NB4 (cell line): ENCODE data around the gene HLCS.

ENCODE experiments used
- DNase-seq: peaks from one replicate; pipeline ENCODE4 v3.0.0; 2010; ENCODE audit warnings: low read depth
- H3K4me3 ChIP-seq: one replicate; pipeline ENCODE4 v1.5.1; 2011; ENCODE audit warnings: mild to moderate bottlenecking, low read depth, low read length, moderate library complexity
- MYC ChIP-seq: IDR thresholded peaks from 2 replicates; pipeline ENCODE4 v1.6.1; 2011; ENCODE audit warnings: low read depth, low read length
- POLR2A ChIP-seq: IDR thresholded peaks from 2 replicates; pipeline ENCODE4 v1.6.1; 2011; ENCODE audit warnings: mild to moderate bottlenecking; ENCODE audit not compliant: insufficient read length; ENCODE audit errors: extremely low read depth
- TF ChIP-seq, protein P1 (sequence below): IDR thresholded peaks from 2 replicates; pipeline ENCODE4 v1.6.1; 2011; ENCODE audit warnings: low read depth, low read length
- TF ChIP-seq, protein P2 (sequence below): IDR thresholded peaks from one replicate; pipeline ENCODE4 v1.5.1; 2012; ENCODE audit warnings: low read depth, low read length

HLCS gene

GRCh38 chr21:36769051-36769839, 197.2 kb downstream of the HLCS start:
- TF ChIP-seq MYC (no peak), POLR2A (no peak)
- TF ChIP-seq, protein P1, sequence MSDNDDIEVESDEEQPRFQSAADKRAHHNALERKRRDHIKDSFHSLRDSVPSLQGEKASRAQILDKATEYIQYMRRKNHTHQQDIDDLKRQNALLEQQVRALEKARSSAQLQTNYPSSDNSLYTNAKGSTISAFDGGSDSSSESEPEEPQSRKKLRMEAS = no peak
- no peak overlapping the region for H3K4me3 ChIP-seq
- no peak for DNase-seq

DNA sequence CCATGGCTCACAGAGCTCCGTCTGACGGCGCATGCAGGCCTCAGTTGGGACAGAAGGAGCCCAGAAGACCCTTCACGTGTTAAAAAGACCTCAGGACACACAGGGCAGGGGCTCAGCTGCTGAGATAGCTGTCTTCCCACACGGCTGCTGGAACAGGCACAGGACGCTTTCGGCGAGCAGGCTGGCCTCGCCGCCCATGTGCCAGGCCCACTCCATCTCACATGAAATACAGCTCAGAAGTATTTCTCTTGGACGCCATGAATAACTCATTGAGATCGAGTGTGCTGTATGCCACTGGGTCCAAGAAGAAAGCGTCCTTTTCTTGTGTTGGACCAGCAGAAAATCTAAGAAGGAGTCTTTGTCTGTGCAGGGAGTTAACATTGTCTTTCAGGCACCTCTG, 198.0 kb downstream of the HLCS start:
- TF ChIP-seq MYC (no peak), POLR2A (no peak)
- TF ChIP-seq, protein P1 = no peak
- TF ChIP-seq, protein P2, sequence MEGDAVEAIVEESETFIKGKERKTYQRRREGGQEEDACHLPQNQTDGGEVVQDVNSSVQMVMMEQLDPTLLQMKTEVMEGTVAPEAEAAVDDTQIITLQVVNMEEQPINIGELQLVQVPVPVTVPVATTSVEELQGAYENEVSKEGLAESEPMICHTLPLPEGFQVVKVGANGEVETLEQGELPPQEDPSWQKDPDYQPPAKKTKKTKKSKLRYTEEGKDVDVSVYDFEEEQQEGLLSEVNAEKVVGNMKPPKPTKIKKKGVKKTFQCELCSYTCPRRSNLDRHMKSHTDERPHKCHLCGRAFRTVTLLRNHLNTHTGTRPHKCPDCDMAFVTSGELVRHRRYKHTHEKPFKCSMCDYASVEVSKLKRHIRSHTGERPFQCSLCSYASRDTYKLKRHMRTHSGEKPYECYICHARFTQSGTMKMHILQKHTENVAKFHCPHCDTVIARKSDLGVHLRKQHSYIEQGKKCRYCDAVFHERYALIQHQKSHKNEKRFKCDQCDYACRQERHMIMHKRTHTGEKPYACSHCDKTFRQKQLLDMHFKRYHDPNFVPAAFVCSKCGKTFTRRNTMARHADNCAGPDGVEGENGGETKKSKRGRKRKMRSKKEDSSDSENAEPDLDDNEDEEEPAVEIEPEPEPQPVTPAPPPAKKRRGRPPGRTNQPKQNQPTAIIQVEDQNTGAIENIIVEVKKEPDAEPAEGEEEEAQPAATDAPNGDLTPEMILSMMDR = no peak
- H3K4me3 ChIP-seq = no peak overlapping the region
- DNase-seq = no peak

GRCh38 chr21:36767096-36767495, 199.4 kb downstream of the HLCS start:
- no peak for DNase-seq
- TF ChIP-seq POLR2A (no peak), MYC (no peak)
- TF ChIP-seq, protein P2 = no peak
- TF ChIP-seq, protein P1 = no peak

DNA sequence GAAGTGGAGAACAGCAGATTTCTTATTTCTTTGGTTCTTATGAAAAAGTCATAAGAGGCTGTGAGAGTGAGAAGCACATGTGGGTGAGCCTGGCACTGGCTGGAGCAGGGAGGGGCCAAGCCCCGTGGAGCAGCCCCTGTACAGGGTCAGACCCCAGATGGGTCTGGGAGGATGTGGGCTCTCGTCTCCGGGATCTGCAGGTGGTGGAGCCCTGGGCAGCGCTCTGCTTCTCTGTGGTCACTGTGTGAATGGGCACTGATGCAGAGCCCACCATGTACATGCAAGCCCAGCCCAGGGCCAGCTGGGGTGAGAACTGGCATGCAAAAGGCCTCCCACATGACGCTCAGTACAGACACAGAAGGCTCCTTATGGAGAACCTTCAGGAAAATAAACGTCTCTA, 200.0 kb downstream of the HLCS start:
- no peak for DNase-seq
- H3K4me3 ChIP-seq = no peak overlapping the region
- no peak for TF ChIP-seq POLR2A

More at GRCh38 chr21:36767096-36767495, 199.4 kb downstream of the HLCS start:
- H3K4me3 ChIP-seq = no peak overlapping the region

DNA sequence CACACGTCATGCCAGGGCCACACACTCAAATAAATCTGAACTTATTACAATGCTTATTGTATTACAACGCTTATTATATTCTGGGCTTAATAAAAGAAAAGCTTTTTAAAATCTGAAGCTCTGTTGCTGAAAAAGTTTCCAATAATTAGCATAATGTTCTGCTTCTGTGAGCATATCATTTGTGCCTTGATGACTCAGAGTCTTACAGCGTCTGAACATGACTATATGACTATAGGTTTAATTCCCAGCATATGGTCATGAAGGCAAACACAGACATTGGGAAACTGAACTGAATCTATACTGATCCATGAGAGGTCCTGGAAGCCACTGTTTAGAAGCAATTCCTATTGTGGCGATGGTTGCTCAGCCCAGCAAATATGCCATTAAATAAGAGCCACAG, 201.2 kb downstream of the HLCS start:
- TF ChIP-seq, protein P1 = no peak
- TF ChIP-seq POLR2A = no peak
- no peak for TF ChIP-seq MYC
- TF ChIP-seq, protein P2 = no peak
- H3K4me3 ChIP-seq = no peak overlapping the region
- DNase-seq = no peak

DNA sequence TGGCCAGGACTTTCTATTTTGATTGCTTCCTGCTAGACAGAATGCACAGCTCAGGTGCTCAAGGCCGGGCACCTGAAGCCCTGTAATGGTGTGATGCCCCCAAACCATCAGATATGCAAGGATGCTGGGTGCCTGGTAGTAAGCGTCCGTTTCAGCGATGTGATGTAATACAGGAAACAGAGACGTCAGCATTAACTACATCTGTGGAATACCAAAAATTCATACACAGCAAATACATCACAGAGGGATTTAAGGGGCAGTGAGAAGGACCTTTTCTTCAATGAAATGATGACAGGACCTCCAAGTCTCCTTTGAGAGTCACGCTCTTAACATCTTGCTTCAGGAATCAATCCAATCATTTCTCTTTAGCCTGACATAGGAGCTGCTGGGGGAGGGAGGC, 203.2 kb downstream of the HLCS start:
- H3K4me3 ChIP-seq = no peak overlapping the region
- DNase-seq = no peak
- TF ChIP-seq MYC (no peak), POLR2A (no peak)
- TF ChIP-seq, protein P1 = no peak
- TF ChIP-seq, protein P2 = no peak

DNA sequence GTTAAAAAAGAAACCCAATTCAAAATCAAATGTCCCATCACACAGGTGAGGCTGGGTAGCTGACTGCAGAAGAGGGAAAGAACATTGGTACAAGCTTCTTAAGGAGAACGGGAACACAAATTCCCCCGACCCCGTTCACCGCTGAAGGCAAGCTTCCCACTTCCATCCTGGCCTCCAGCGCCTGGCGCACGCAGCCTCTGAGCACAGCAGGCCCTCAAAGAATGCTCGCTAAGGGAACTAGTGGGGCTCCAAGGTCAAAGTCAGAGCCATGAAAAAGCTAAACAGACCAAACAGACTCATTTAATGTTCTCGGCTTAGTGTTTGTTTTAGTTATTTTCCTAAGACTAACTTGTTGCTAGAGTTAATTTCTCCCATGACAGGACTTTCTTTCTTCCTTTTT, 203.8 kb downstream of the HLCS start:
- H3K4me3 ChIP-seq = no peak overlapping the region
- TF ChIP-seq, protein P1 = no peak
- TF ChIP-seq POLR2A = no peak
- no peak for TF ChIP-seq MYC
- TF ChIP-seq, protein P2 = no peak
- DNase-seq = no peak
